ENCODE measurements around the gene SLC39A11.

The SLC39A11 gene

GRCh38 chr17:73031472-73031871 lies 61.0 kb downstream of the SLC39A11 start:
- WGBS (ENCODE audit: extremely low coverage, insufficient coverage, insufficient read length), result no CpG with 5 or more reads among the region's 8 CpGs
- Histone ChIP-seq H3K4me1 (ENCODE audit: control insufficient read depth in 1 of 2, insufficient read depth in 2 of 2, low read length in 2 of 2) (no peaks in the 10 kb centered on the region), H3K36me3 (ENCODE audit: control insufficient read depth in 1 of 2, insufficient read depth in 2 of 2, low read length in 2 of 2) (peaks cover 0 to 3% of the 10 kb centered on the region in 2 experiments), H4K91ac (ENCODE audit: low read depth, low read length) (no peak overlapping the region), H3K27ac (ENCODE audit: low read depth, low read length) (no peak overlapping the region), H2BK5ac (ENCODE audit: low read depth, low read length, poor library complexity) (no peak overlapping the region), H3K14ac (ENCODE audit: low read length) (no peak overlapping the region), H2BK120ac (ENCODE audit: insufficient read depth, low read length, poor library complexity) (no peak overlapping the region), H2AFZ (ENCODE audit: insufficient read depth, low read length, poor library complexity) (peak overlapping the region; percentile 33), H3K9ac (ENCODE audit: low read length) (no peak overlapping the region), H3K79me1 (ENCODE audit: low read length) (no peaks in the 10 kb centered on the region), H4K12ac (ENCODE audit: low read depth, low read length) (no peak overlapping the region), H3K9me3 (ENCODE audit: insufficient read depth, low read depth, low read length) (no peaks in the 10 kb centered on the region), H2BK12ac (ENCODE audit: low read length) (no peak overlapping the region), H3K23ac (ENCODE audit: low read length) (no peak overlapping the region), H3K27me3 (ENCODE audit: insufficient read depth, low read length) (no peaks in the 10 kb centered on the region), H3K4me3 (ENCODE audit: low read depth, low read length) (no peak overlapping the region), H2AK5ac (ENCODE audit: low read length) (no peak overlapping the region), H3K4ac (ENCODE audit: low read depth, low read length) (no peak overlapping the region), H3K4me2 (ENCODE audit: low read length) (no peak overlapping the region), H3K18ac (ENCODE audit: low read length) (no peak overlapping the region), H3K79me2 (ENCODE audit: control insufficient read depth, insufficient read depth, low read length, poor library complexity) (no peaks in the 10 kb centered on the region), H4K8ac (ENCODE audit: low read depth, low read length) (no peak overlapping the region)
- no peak for DNase-seq

GRCh38 chr17:73030995-73031394 lies 61.5 kb downstream of the SLC39A11 start:
- DNase-seq, result no peak
- H3K4ac ChIP-seq (ENCODE audit: low read depth, low read length), result no peak overlapping the region
- WGBS (ENCODE audit: extremely low coverage, insufficient coverage, insufficient read length), result no CpG with 5 or more reads among the region's 4 CpGs
- H4K12ac ChIP-seq (ENCODE audit: low read depth, low read length), result no peak overlapping the region
- no peak overlapping the region for H2BK120ac ChIP-seq (ENCODE audit: insufficient read depth, low read length, poor library complexity)
- H3K9me3 ChIP-seq (ENCODE audit: insufficient read depth, low read depth, low read length), result no peaks in the 10 kb centered on the region
- no peak overlapping the region for H2AFZ ChIP-seq (ENCODE audit: insufficient read depth, low read length, poor library complexity)
- H2BK5ac ChIP-seq (ENCODE audit: low read depth, low read length, poor library complexity), result no peak overlapping the region
- H3K18ac ChIP-seq (ENCODE audit: low read length), result no peak overlapping the region
- no peaks in the 10 kb centered on the region for H3K79me2 ChIP-seq (ENCODE audit: control insufficient read depth, insufficient read depth, low read length, poor library complexity)
- H2BK12ac ChIP-seq (ENCODE audit: low read length), result no peak overlapping the region
- no peak overlapping the region for H4K8ac ChIP-seq (ENCODE audit: low read depth, low read length)
- H2AK5ac ChIP-seq (ENCODE audit: low read length), result no peak overlapping the region
- no peak overlapping the region for H3K23ac ChIP-seq (ENCODE audit: low read length)
- H4K91ac ChIP-seq (ENCODE audit: low read depth, low read length), result no peak overlapping the region
- no peak overlapping the region for H3K4me3 ChIP-seq (ENCODE audit: low read depth, low read length)
- H3K4me2 ChIP-seq (ENCODE audit: low read length), result no peak overlapping the region
- no peak overlapping the region for H3K27ac ChIP-seq (ENCODE audit: low read depth, low read length)
- H3K27me3 ChIP-seq (ENCODE audit: insufficient read depth, low read length), result no peaks in the 10 kb centered on the region
- H3K36me3 ChIP-seq (ENCODE audit: control insufficient read depth in 1 of 2, insufficient read depth in 2 of 2, low read length in 2 of 2), result peaks cover 0 to 3% of the 10 kb centered on the region in 2 experiments
- H3K79me1 ChIP-seq (ENCODE audit: low read length), result no peaks in the 10 kb centered on the region
- no peak overlapping the region for H3K14ac ChIP-seq (ENCODE audit: low read length)
- H3K4me1 ChIP-seq (ENCODE audit: control insufficient read depth in 1 of 2, insufficient read depth in 2 of 2, low read length in 2 of 2), result no peaks in the 10 kb centered on the region
- no peak overlapping the region for H3K9ac ChIP-seq (ENCODE audit: low read length)

GRCh38 chr17:73030501-73030921 lies 62.0 kb downstream of the SLC39A11 start:
- H2BK12ac ChIP-seq (ENCODE audit: low read length), result no peak overlapping the region

GRCh38 chr17:73029991-73030390 lies 62.5 kb downstream of the SLC39A11 start:
- Histone ChIP-seq H3K4me2 (ENCODE audit: low read length) (no peak overlapping the region), H4K91ac (ENCODE audit: low read depth, low read length) (no peak overlapping the region), H3K79me1 (ENCODE audit: low read length) (no peaks in the 10 kb centered on the region), H3K4me3 (ENCODE audit: low read depth, low read length) (no peak overlapping the region), H2AK5ac (ENCODE audit: low read length) (no peak overlapping the region), H3K4me1 (ENCODE audit: control insufficient read depth in 1 of 2, insufficient read depth in 2 of 2, low read length in 2 of 2) (no peaks in the 10 kb centered on the region), H3K27ac (ENCODE audit: low read depth, low read length) (no peak overlapping the region), H3K9ac (ENCODE audit: low read length) (no peak overlapping the region), H3K23ac (ENCODE audit: low read length) (no peak overlapping the region), H3K27me3 (ENCODE audit: insufficient read depth, low read length) (no peaks in the 10 kb centered on the region), H3K9me3 (ENCODE audit: insufficient read depth, low read depth, low read length) (no peaks in the 10 kb centered on the region), H3K79me2 (ENCODE audit: control insufficient read depth, insufficient read depth, low read length, poor library complexity) (no peaks in the 10 kb centered on the region), H3K14ac (ENCODE audit: low read length) (no peak overlapping the region), H4K12ac (ENCODE audit: low read depth, low read length) (no peak overlapping the region), H3K4ac (ENCODE audit: low read depth, low read length) (no peak overlapping the region), H4K8ac (ENCODE audit: low read depth, low read length) (no peak overlapping the region), H3K36me3 (ENCODE audit: control insufficient read depth in 1 of 2, insufficient read depth in 2 of 2, low read length in 2 of 2) (peaks cover 0 to 3% of the 10 kb centered on the region in 2 experiments), H2BK120ac (ENCODE audit: insufficient read depth, low read length, poor library complexity) (no peak overlapping the region), H3K18ac (ENCODE audit: low read length) (no peak overlapping the region), H2AFZ (ENCODE audit: insufficient read depth, low read length, poor library complexity) (no peak overlapping the region), H2BK5ac (ENCODE audit: low read depth, low read length, poor library complexity) (no peak overlapping the region), H2BK12ac (ENCODE audit: low read length) (no peak overlapping the region)
- no CpG with 5 or more reads among the region's 8 CpGs for WGBS (ENCODE audit: extremely low coverage, insufficient coverage, insufficient read length)
- no peak for DNase-seq

More at GRCh38 chr17:73030501-73030921, 62.0 kb downstream of the SLC39A11 start:
- H4K12ac ChIP-seq (ENCODE audit: low read depth, low read length), result no peak overlapping the region
- H2BK5ac ChIP-seq (ENCODE audit: low read depth, low read length, poor library complexity), result no peak overlapping the region
- no peak overlapping the region for H3K14ac ChIP-seq (ENCODE audit: low read length)
- no peaks in the 10 kb centered on the region for H3K79me2 ChIP-seq (ENCODE audit: control insufficient read depth, insufficient read depth, low read length, poor library complexity)
- H3K4ac ChIP-seq (ENCODE audit: low read depth, low read length), result no peak overlapping the region
- H3K23ac ChIP-seq (ENCODE audit: low read length), result no peak overlapping the region
- H2AFZ ChIP-seq (ENCODE audit: insufficient read depth, low read length, poor library complexity), result no peak overlapping the region
- no peaks in the 10 kb centered on the region for H3K4me1 ChIP-seq (ENCODE audit: control insufficient read depth in 1 of 2, insufficient read depth in 2 of 2, low read length in 2 of 2)
- no peak overlapping the region for H2AK5ac ChIP-seq (ENCODE audit: low read length)
- no peaks in the 10 kb centered on the region for H3K9me3 ChIP-seq (ENCODE audit: insufficient read depth, low read depth, low read length)
- no peak overlapping the region for H4K8ac ChIP-seq (ENCODE audit: low read depth, low read length)
- H4K91ac ChIP-seq (ENCODE audit: low read depth, low read length), result no peak overlapping the region
- peak overlapping the region; percentile 8 for H3K4me3 ChIP-seq (ENCODE audit: low read depth, low read length)
- no CpG with 5 or more reads among the region's 8 CpGs for WGBS (ENCODE audit: extremely low coverage, insufficient coverage, insufficient read length)
- H3K9ac ChIP-seq (ENCODE audit: low read length), result no peak overlapping the region
- DNase-seq, result no peak
- peaks cover 0 to 3% of the 10 kb centered on the region in 2 experiments for H3K36me3 ChIP-seq (ENCODE audit: control insufficient read depth in 1 of 2, insufficient read depth in 2 of 2, low read length in 2 of 2)
- no peak overlapping the region for H3K18ac ChIP-seq (ENCODE audit: low read length)
- H3K4me2 ChIP-seq (ENCODE audit: low read length), result no peak overlapping the region
- H2BK120ac ChIP-seq (ENCODE audit: insufficient read depth, low read length, poor library complexity), result no peak overlapping the region
- no peaks in the 10 kb centered on the region for H3K27me3 ChIP-seq (ENCODE audit: insufficient read depth, low read length)
- H3K79me1 ChIP-seq (ENCODE audit: low read length), result no peaks in the 10 kb centered on the region
- no peak overlapping the region for H3K27ac ChIP-seq (ENCODE audit: low read depth, low read length)

All from trophoblast cell (in vitro differentiated cells and primary cell).